Measurements from ENCODE around the gene IL1RAPL1.

IL1RAPL1 gene

GRCh38 chrX:29661290-29661689 lies 1074.0 kb downstream of the IL1RAPL1 start:
- TF ChIP-seq CTCF (IDR thresholded peaks at IDR 0.05; ENCODE audit: low read depth, low read length) = no peak
- H3K4me3 ChIP-seq (replicated peaks in 1 of 2; ENCODE audit: low read depth in 2 of 2, low read length in 2 of 2) = no peak overlapping the region
- DNase-seq (ENCODE audit: low read depth in 2 of 2) = peak; percentile 45 to 53

GRCh38 chrX:29662101-29662500 lies 1074.9 kb downstream of the IL1RAPL1 start:
- no peak for TF ChIP-seq CTCF (IDR thresholded peaks at IDR 0.05; ENCODE audit: low read depth, low read length)
- H3K4me3 ChIP-seq (replicated peaks in 1 of 2; ENCODE audit: low read depth in 2 of 2, low read length in 2 of 2) = no peak overlapping the region
- DNase-seq (ENCODE audit: low read depth in 2 of 2) = peak; percentile 61 to 64

GRCh38 chrX:29662759-29663503 lies 1075.7 kb downstream of the IL1RAPL1 start:
- H3K4me3 ChIP-seq (replicated peaks in 1 of 2; ENCODE audit: low read depth in 2 of 2, low read length in 2 of 2) = no peak overlapping the region
- TF ChIP-seq CTCF (IDR thresholded peaks at IDR 0.05; ENCODE audit: low read depth, low read length) = no peak
- DNase-seq (ENCODE audit: low read depth in 2 of 2) = peak; percentile 77 to 94

GRCh38 chrX:29665532-29665931 lies 1078.3 kb downstream of the IL1RAPL1 start:
- DNase-seq (ENCODE audit: low read depth in 2 of 2) = no peak
- TF ChIP-seq CTCF (IDR thresholded peaks at IDR 0.05; ENCODE audit: low read depth, low read length) = no peak
- no peak overlapping the region for H3K4me3 ChIP-seq (replicated peaks in 1 of 2; ENCODE audit: low read depth in 2 of 2, low read length in 2 of 2)

GRCh38 chrX:29666366-29666765 lies 1079.1 kb downstream of the IL1RAPL1 start:
- no peak overlapping the region for H3K4me3 ChIP-seq (replicated peaks in 1 of 2; ENCODE audit: low read depth in 2 of 2, low read length in 2 of 2)
- no peak for TF ChIP-seq CTCF (IDR thresholded peaks at IDR 0.05; ENCODE audit: low read depth, low read length)
- DNase-seq (ENCODE audit: low read depth in 2 of 2) = no peak

- DNase-seq (ENCODE audit: low read depth in 2 of 2) = peak in 1 of 2 donors; percentile 61
- H3K4me3 ChIP-seq (replicated peaks in 1 of 2; ENCODE audit: low read depth in 2 of 2, low read length in 2 of 2) = no peak overlapping the region
- TF ChIP-seq CTCF (IDR thresholded peaks at IDR 0.05; ENCODE audit: low read depth, low read length) = no peak
These were observed 1084.2 kb downstream of the IL1RAPL1 start for GRCh38 chrX:29671421-29671820.

GRCh38 chrX:29687687-29688086 lies 1100.4 kb downstream of the IL1RAPL1 start:
- DNase-seq (ENCODE audit: low read depth in 2 of 2) = peak; percentile 60 to 61
- no peak for TF ChIP-seq CTCF (IDR thresholded peaks at IDR 0.05; ENCODE audit: low read depth, low read length)
- no peak overlapping the region for H3K4me3 ChIP-seq (replicated peaks in 1 of 2; ENCODE audit: low read depth in 2 of 2, low read length in 2 of 2)
